H9 (cell line): ENCODE results near the gene BEND7. TPM values are rescaled to one million over a fixed set of nuclear protein-coding genes. Genes with fewer than 3 reads are reported as not detected.

Experiments used
- DNase-seq: peaks from one replicate; pipeline ENCODE4 v3.0.0-alpha.2; 2017
- H2AFZ ChIP-seq: one replicate; pipeline ENCODE4 v1.6.1; 2013; ENCODE audit warnings: mild to moderate bottlenecking, low read length, control low read depth, moderate library complexity
- H2AK5ac ChIP-seq: 2 replicates; pipeline ENCODE4 v1.6.1; 2013; ENCODE audit warnings: low read length, control low read depth, mixed read lengths; ENCODE audit not compliant: insufficient read length
- H2BK120ac ChIP-seq: one replicate; pipeline ENCODE4 v1.6.1; 2013; ENCODE audit warnings: low read depth, mild to moderate bottlenecking, low read length, control low read depth, inconsistent platforms; ENCODE audit not compliant: poor library complexity, severe bottlenecking
- H2BK12ac ChIP-seq: 2 replicates; pipeline ENCODE4 v1.6.1; 2013; ENCODE audit warnings: low read length, control low read depth, mixed read lengths, low read depth; ENCODE audit not compliant: insufficient read length
- H2BK15ac ChIP-seq: 2 replicates; pipeline ENCODE4 v1.6.1; 2013; ENCODE audit warnings: low read depth, low read length, control low read depth
- H2BK20ac ChIP-seq: one replicate; pipeline ENCODE4 v1.6.1; 2013; ENCODE audit warnings: low read depth, mild to moderate bottlenecking, low read length, control low read depth, inconsistent platforms; ENCODE audit not compliant: poor library complexity, severe bottlenecking
- H2BK5ac ChIP-seq: 2 replicates; pipeline ENCODE4 v1.6.1; 2013; ENCODE audit warnings: low read length, control low read depth, mixed read lengths; ENCODE audit not compliant: insufficient read length
- H3K14ac ChIP-seq: 2 replicates; pipeline ENCODE4 v1.6.1; 2013; ENCODE audit warnings: low read length, control low read depth; ENCODE audit not compliant: insufficient read depth
- H3K18ac ChIP-seq: 2 replicates; pipeline ENCODE4 v1.6.1; 2013; ENCODE audit warnings: low read depth, mild to moderate bottlenecking, mixed read lengths, low read length, control low read depth; ENCODE audit not compliant: insufficient read length
- H3K23ac ChIP-seq: 2 replicates; pipeline ENCODE4 v1.6.1; 2013; ENCODE audit warnings: low read length, control low read depth, mixed read lengths, low read depth; ENCODE audit not compliant: insufficient read length
- H3K23me2 ChIP-seq: 2 replicates; pipeline ENCODE4 v1.6.1; 2013; ENCODE audit warnings: low read depth, mild to moderate bottlenecking, mixed read lengths, low read length, control low read depth; ENCODE audit not compliant: insufficient read length, poor library complexity, severe bottlenecking
- H3K27ac ChIP-seq: 2 replicates; pipeline ENCODE4 v1.5.1; 2013; ENCODE audit warnings: low read length, control low read depth, mixed read lengths, low read depth; ENCODE audit not compliant: insufficient read length
- H3K27me3 ChIP-seq: 2 replicates; pipeline ENCODE4 v1.6.1; 2013; ENCODE audit warnings: low read length, control low read depth, inconsistent platforms; ENCODE audit not compliant: insufficient read depth
- H3K4ac ChIP-seq: 2 replicates; pipeline ENCODE4 v1.6.1; 2013; ENCODE audit warnings: low read depth, mild to moderate bottlenecking, control low read depth, inconsistent platforms, low read length, moderate library complexity
- H3K4me1 ChIP-seq: 2 replicates; pipeline ENCODE4 v1.6.1; 2013; ENCODE audit warnings: low read length, control low read depth, inconsistent platforms; ENCODE audit not compliant: insufficient read depth
- H3K4me2 ChIP-seq: 2 replicates; pipeline ENCODE4 v1.6.1; 2013; ENCODE audit warnings: low read length, control low read depth, mixed read lengths; ENCODE audit not compliant: insufficient read length, insufficient read depth
- H3K56ac ChIP-seq: 2 replicates; pipeline ENCODE4 v1.6.1; 2013; ENCODE audit warnings: low read depth, mild to moderate bottlenecking, mixed read lengths, low read length, control low read depth; ENCODE audit not compliant: insufficient read length
- H3K79me1 ChIP-seq: 2 replicates; pipeline ENCODE4 v1.6.1; 2013; ENCODE audit warnings: low read depth, mild to moderate bottlenecking, moderate library complexity, low read length, control low read depth, inconsistent platforms; ENCODE audit not compliant: insufficient read depth, poor library complexity, severe bottlenecking
- H3K79me2 ChIP-seq: 2 replicates; pipeline ENCODE4 v1.6.1; 2013; ENCODE audit warnings: low read length, control low read depth, inconsistent platforms; ENCODE audit not compliant: insufficient read depth
- H3K9ac ChIP-seq: 2 replicates; pipeline ENCODE4 v1.6.1; 2013; ENCODE audit warnings: low read length, control low read depth, mixed read lengths; ENCODE audit not compliant: insufficient read length; ENCODE audit errors: extremely low read depth
- H3K9me3 ChIP-seq: one replicate; pipeline ENCODE4 v1.6.1; 2013; ENCODE audit warnings: low read depth, low read length, inconsistent platforms; ENCODE audit not compliant: control insufficient read depth
- H3T11ph ChIP-seq: one replicate; pipeline ENCODE4 v1.6.1; 2013; ENCODE audit warnings: mild to moderate bottlenecking, low read length, control low read depth, inconsistent platforms
- H4K20me1 ChIP-seq: one replicate; pipeline ENCODE4 v1.6.1; 2013; ENCODE audit not compliant: control insufficient read depth, insufficient read length, insufficient read depth
- H4K5ac ChIP-seq: 2 replicates; pipeline ENCODE4 v1.6.1; 2013; ENCODE audit warnings: low read depth, mild to moderate bottlenecking, mixed read lengths, low read length, control low read depth; ENCODE audit not compliant: insufficient read length
- H4K8ac ChIP-seq: replicated peaks from 2 replicates; pipeline ENCODE4 v1.6.1; 2013; ENCODE audit warnings: low read length, control low read depth, mixed read lengths, low read depth; ENCODE audit not compliant: insufficient read length
- H4K91ac ChIP-seq: 2 replicates; pipeline ENCODE4 v1.6.1; 2013; ENCODE audit warnings: low read depth, mild to moderate bottlenecking, moderate library complexity, mixed read lengths, low read length, control low read depth; ENCODE audit not compliant: insufficient read length
- H3K27ac Mint-ChIP-seq, 3 experiments: 2 replicates in 2 of 3; 3 replicates in 1 of 3; pipeline ENCODE4 v1.8.0; 2020 to 2021; ENCODE audit warnings: mixed read lengths in 3 of 3, mild to moderate bottlenecking in 1 of 3, moderate library complexity in 1 of 3
- H3K27me3 Mint-ChIP-seq: 2 replicates; pipeline ENCODE4 v1.8.0; 2021; ENCODE audit warnings: low read depth, mild to moderate bottlenecking, moderate library complexity, mixed read lengths
- H3K36me3 Mint-ChIP-seq, 3 experiments: 2 replicates in 2 of 3; 3 replicates in 1 of 3; pipeline ENCODE4 v1.8.0; 2020 to 2021; ENCODE audit warnings: low read depth in 3 of 3, mixed read lengths in 3 of 3; ENCODE audit not compliant: insufficient read depth in 1 of 3
- H3K4me1 Mint-ChIP-seq, 2 experiments: 2 replicates each; pipeline ENCODE4 v1.8.0; 2020; ENCODE audit warnings: mixed read lengths in 2 of 2
- H3K4me3 Mint-ChIP-seq, 2 experiments: 2 replicates in 1 of 2; 3 replicates in 1 of 2; pipeline ENCODE4 v1.8.0; 2020 to 2021; ENCODE audit warnings: mild to moderate bottlenecking in 2 of 2, mixed read lengths in 2 of 2, moderate library complexity in 1 of 2
- H3K9me3 Mint-ChIP-seq, 2 experiments: 2 replicates in 1 of 2; 3 replicates in 1 of 2; pipeline ENCODE4 v1.8.0; 2020; ENCODE audit warnings: mild to moderate bottlenecking in 2 of 2, mixed read lengths in 2 of 2, moderate library complexity in 1 of 2
- WGBS: extraction: QIAGEN DNeasy Blood & Tissue Kit; methylation state at CpG from one replicate; pipeline ENCODE4 v1.1.7; 2013; ENCODE audit warnings: missing lambda C conversion rate, low lambda C conversion rate, mixed read lengths; ENCODE audit not compliant: insufficient read length; ENCODE audit errors: extremely low coverage; 5-methylcytosine and 5-hydroxymethylcytosine counted together
- total RNA-seq: library from RNA; stranded (reverse); gene quantifications from 2 replicates; pipeline ENCODE4 v1.2.1, GENCODE V29; 2021
- TF ChIP-seq, protein P1 (sequence below): fragments of 200-600 bp; sonication (generic); conservative IDR thresholded peaks from 3 replicates; pipeline ENCODE4 v1.8.0; 2021; ENCODE audit warnings: antibody characterized with exemption, mild to moderate bottlenecking

Gene BEND7
- total RNA-seq, 1 experiment from 2014 or later, result 17.7 TPM

DNA sequence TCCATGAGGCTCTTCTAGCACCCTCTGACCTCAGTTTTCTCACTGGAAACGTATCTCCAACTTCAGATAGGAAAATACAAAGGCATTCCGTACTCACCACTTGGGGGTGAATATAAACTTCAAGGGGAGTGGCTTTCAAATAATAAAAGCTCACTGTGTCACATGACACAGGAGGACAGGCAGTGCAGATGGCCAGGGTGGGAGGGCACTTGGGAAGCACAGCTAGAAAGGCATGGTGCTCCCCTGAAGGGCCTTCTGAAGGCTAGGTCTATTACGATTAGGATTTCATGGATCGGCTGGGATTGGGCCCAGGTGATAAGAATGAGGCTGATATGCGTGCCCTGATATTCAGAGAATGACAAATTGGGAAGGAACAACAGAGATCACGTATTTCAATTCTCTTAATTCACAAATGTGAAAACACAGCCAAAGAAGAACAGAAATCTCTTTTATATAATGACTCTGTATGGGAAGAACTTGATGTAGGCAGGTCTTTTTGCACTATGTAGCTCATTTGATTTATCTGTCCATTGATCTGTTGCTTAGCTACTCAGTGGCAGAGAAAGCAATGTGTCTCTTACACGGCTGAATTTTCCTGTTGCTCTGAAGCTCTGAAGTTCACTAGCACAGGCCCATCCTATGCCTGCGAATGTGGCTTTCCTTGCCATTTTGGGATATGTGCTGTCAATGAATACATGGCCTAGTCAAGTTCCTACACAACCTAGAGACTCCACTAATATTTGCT is 83.0 kb downstream of the BEND7 start:
- Histone ChIP-seq H3K9ac (no peak overlapping the region), H3K79me1 (no peaks in the 10 kb centered on the region), H3K79me2 (no peaks in the 10 kb centered on the region), H2BK5ac (no peak overlapping the region), H4K20me1 (no peaks in the 10 kb centered on the region), H2AFZ (no peak overlapping the region), H3K23ac (no peak overlapping the region), H4K91ac (no peak overlapping the region), H3K56ac (no peak overlapping the region), H2BK20ac (no peak overlapping the region), H3K4ac (no peak overlapping the region), H2BK12ac (no peak overlapping the region), H3K4me1 (peaks cover 4% of the 10 kb centered on the region; the same call in 1 of the 2 replicates), H3K27ac (no peak overlapping the region), H3K14ac (no peak overlapping the region), H3K27me3 (no peaks in the 10 kb centered on the region), H3K23me2 (no peaks in the 10 kb centered on the region), H2BK15ac (no peak overlapping the region), H3K18ac (no peak overlapping the region), H3K4me2 (no peak overlapping the region), H3K9me3 (no peaks in the 10 kb centered on the region), H4K8ac (no peak overlapping the region), H3T11ph (no peak overlapping the region), H2AK5ac (no peak overlapping the region), H4K5ac (no peak overlapping the region), H2BK120ac (no peak overlapping the region)
- Mint-ChIP-seq H3K36me3 (peaks cover 3 to 10% (median 7%) of the 10 kb centered on the region in 3 experiments; a peak in 3 of 7 replicates), H3K4me1 (peaks cover 19 to 20% of the 10 kb centered on the region in 2 experiments), H3K27ac (peak overlapping the region in 1 of 3 experiments; percentile 65; a peak in 2 of 7 replicates), H3K9me3 (no peaks in the 10 kb centered on the region), H3K27me3 (peaks cover under 1% of the 10 kb centered on the region), H3K4me3 (no peak overlapping the region)
- DNase-seq, result no peak
- WGBS, result no CpG with 5 or more reads among the region's 8 CpGs
- TF ChIP-seq, protein P1, sequence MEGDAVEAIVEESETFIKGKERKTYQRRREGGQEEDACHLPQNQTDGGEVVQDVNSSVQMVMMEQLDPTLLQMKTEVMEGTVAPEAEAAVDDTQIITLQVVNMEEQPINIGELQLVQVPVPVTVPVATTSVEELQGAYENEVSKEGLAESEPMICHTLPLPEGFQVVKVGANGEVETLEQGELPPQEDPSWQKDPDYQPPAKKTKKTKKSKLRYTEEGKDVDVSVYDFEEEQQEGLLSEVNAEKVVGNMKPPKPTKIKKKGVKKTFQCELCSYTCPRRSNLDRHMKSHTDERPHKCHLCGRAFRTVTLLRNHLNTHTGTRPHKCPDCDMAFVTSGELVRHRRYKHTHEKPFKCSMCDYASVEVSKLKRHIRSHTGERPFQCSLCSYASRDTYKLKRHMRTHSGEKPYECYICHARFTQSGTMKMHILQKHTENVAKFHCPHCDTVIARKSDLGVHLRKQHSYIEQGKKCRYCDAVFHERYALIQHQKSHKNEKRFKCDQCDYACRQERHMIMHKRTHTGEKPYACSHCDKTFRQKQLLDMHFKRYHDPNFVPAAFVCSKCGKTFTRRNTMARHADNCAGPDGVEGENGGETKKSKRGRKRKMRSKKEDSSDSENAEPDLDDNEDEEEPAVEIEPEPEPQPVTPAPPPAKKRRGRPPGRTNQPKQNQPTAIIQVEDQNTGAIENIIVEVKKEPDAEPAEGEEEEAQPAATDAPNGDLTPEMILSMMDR, result no peak
